K562 (cell line): ENCODE data around the gene UBE2S. TPM values are rescaled to one million over a fixed set of nuclear protein-coding genes. Genes with fewer than 3 reads are reported as not detected.

ENCODE experiments used
- ATAC-seq: fragments of 200-7000 bp; cut with Tn5 transposase; 3 replicates; pipeline ENCODE4 v1.9.1; 2020; ENCODE audit warnings: moderate library complexity
- BruUV-seq: library from RNA; stranded (reverse); fragments of 400-500 nt; replicated peaks from 2 replicates; lab custom pipeline; 2021; lab: Mats Ljungman, UMichigan
- CTCF ChIA-PET: fragments of 300-600 bp; formaldehyde crosslinking; extraction: SDS; loops from one replicate; lab custom pipeline; 2021; ENCODE audit warnings: low intra/inter-chr PET ratio; lab: Yijun Ruan, JAX
- POLR2A ChIA-PET: fragments of 300-600, 350-650 bp; sonication (Branson Sonifier 250); formaldehyde crosslinking; extraction: SDS; loops from one replicate; lab custom pipeline; 2021; ENCODE audit warnings: antibody characterized with exemption, inconsistent platforms; lab: Yijun Ruan, JAX
- DNase-seq, 4 experiments: peaks; one replicate each; pipeline versions ENCODE4 v3.0.0 to v3.0.0-alpha.2; 2011 to 2018; ENCODE audit warnings: low spot score in 3 of 4, mixed read lengths in 3 of 4; ENCODE audit errors: extremely low read depth in 1 of 4
- FAIRE-seq: peaks from 2 replicates; lab custom pipeline; 2011; peaks lifted over from hg19 to GRCh38; lab: Jason Lieb, UNC
- H2AFZ ChIP-seq: 2 replicates; pipeline ENCODE4 v1.6.0; 2011; ENCODE audit warnings: low read depth, low read length, control low read depth, inconsistent platforms
- H3K27ac ChIP-seq: fragments of 200-600 bp; 3 replicates; pipeline ENCODE4 v1.8.0; 2011; ENCODE audit warnings: low read depth, mild to moderate bottlenecking, control low read depth, inconsistent platforms, low read length, moderate library complexity, mixed read lengths; ENCODE audit errors: extremely low read depth
- H3K27me3 ChIP-seq, 2 experiments: fragments of 300-600 bp in 1 of 2; 2 replicates in 1 of 2; 3 replicates in 1 of 2; pipeline versions ENCODE4 v1.6.0 to v1.8.0; 2011; ENCODE audit warnings: inconsistent platforms in 2 of 2, low read length in 2 of 2, mild to moderate bottlenecking in 1 of 2, mixed read lengths in 1 of 2, moderate library complexity in 1 of 2; ENCODE audit not compliant: control insufficient read depth in 2 of 2, insufficient read depth in 2 of 2
- H3K36me3 ChIP-seq: fragments of 300-600 bp; 3 replicates; pipeline ENCODE4 v1.8.0; 2011; ENCODE audit warnings: mild to moderate bottlenecking, low read length, inconsistent platforms; ENCODE audit not compliant: control insufficient read depth, insufficient read depth
- H3K4me1 ChIP-seq, 2 experiments: fragments of 200-600 bp in 1 of 2; replicated peaks in 1 of 2; 2 replicates in 1 of 2; 3 replicates in 1 of 2; pipeline versions ENCODE4 v1.5.1 to v1.8.0; 2011; ENCODE audit warnings: inconsistent platforms in 2 of 2, low read length in 2 of 2, mild to moderate bottlenecking in 1 of 2, mixed read lengths in 1 of 2, moderate library complexity in 1 of 2; ENCODE audit not compliant: control insufficient read depth in 2 of 2, insufficient read depth in 2 of 2
- H3K4me2 ChIP-seq: 2 replicates; pipeline ENCODE4 v1.6.1; 2011; ENCODE audit warnings: low read length, control low read depth, inconsistent platforms, mixed read lengths; ENCODE audit not compliant: insufficient read depth
- H3K4me3 ChIP-seq: fragments of 200-600 bp; sonication (generic), shearing (Covaris generic); 2 replicates; pipeline ENCODE4 v1.5.1; 2016; ENCODE audit warnings: control low read depth, inconsistent platforms
- H3K79me2 ChIP-seq: fragments of 200-600 bp; 3 replicates; pipeline ENCODE4 v1.8.0; 2011; ENCODE audit warnings: low read length, inconsistent platforms; ENCODE audit not compliant: control insufficient read depth, insufficient read depth
- H3K9ac ChIP-seq, 2 experiments: 2 replicates each; pipeline versions ENCODE4 v1.6.0 to v1.6.1; 2011; ENCODE audit warnings: low read depth in 2 of 2, low read length in 2 of 2, control low read depth in 1 of 2, inconsistent platforms in 1 of 2, mild to moderate bottlenecking in 1 of 2, mixed read lengths in 1 of 2; ENCODE audit not compliant: insufficient read depth in 1 of 2
- H3K9me1 ChIP-seq: one replicate; pipeline ENCODE4 v1.6.0; 2011; ENCODE audit warnings: inconsistent platforms, mild to moderate bottlenecking, low read length, moderate library complexity; ENCODE audit not compliant: control insufficient read depth, insufficient read depth
- H3K9me3 ChIP-seq: replicated peaks from 2 replicates; pipeline ENCODE4 v1.5.1; 2011; ENCODE audit warnings: low read depth, low read length, inconsistent platforms; ENCODE audit not compliant: control insufficient read depth, insufficient read depth
- H4K20me1 ChIP-seq: replicated peaks from 2 replicates; pipeline ENCODE4 v1.6.1; 2011; ENCODE audit warnings: low read length, inconsistent platforms, mixed read lengths; ENCODE audit not compliant: control insufficient read depth, insufficient read depth
- CREB5 ChIP-seq: fragments of 250-450 bp; sonication (Bioruptor Pico); IDR thresholded peaks from 2 replicates; pipeline ENCODE4 v1.5.0; 2020; ENCODE audit warnings: mild to moderate bottlenecking
- FOXK1 ChIP-seq: sonication (generic); formaldehyde crosslinking; IDR thresholded peaks from 2 replicates; pipeline ENCODE4 v1.8.0; 2022; ENCODE audit warnings: missing genetic modification reagents, mild to moderate bottlenecking, borderline replicate concordance
- FOXP1 ChIP-seq: sonication (generic); formaldehyde crosslinking; IDR thresholded peaks from 2 replicates; pipeline ENCODE4 v1.8.0; 2022; ENCODE audit warnings: mild to moderate bottlenecking, missing genetic modification reagents
- KDM5B ChIP-seq: fragments of 200-600 bp; sonication (generic); IDR thresholded peaks from 2 replicates; pipeline ENCODE4 v1.6.1; 2012; ENCODE audit warnings: low read depth, mild to moderate bottlenecking, moderate library complexity, low read length, control low read depth, inconsistent platforms; ENCODE audit not compliant: insufficient replicate concordance
- KLF6 ChIP-seq: fragments of 250-450 bp; sonication (Bioruptor Pico); IDR thresholded peaks from 2 replicates; pipeline ENCODE4 v1.4.0; 2020; ENCODE audit warnings: mild to moderate bottlenecking, moderate library complexity, borderline replicate concordance
- MXI1 ChIP-seq: IDR thresholded peaks from 2 replicates; pipeline ENCODE4 v1.6.1; 2011; ENCODE audit warnings: low read depth, mild to moderate bottlenecking, improper control_type of control experiment, low read length
- NEUROD1 ChIP-seq: fragments of 150-350 bp; IDR thresholded peaks from 2 replicates; pipeline ENCODE4 v1.6.1; 2014; ENCODE audit warnings: borderline replicate concordance, low read length, low read depth; ENCODE audit not compliant: partially characterized antibody
- PREB ChIP-seq: sonication (generic); formaldehyde crosslinking; IDR thresholded peaks from 2 replicates; pipeline ENCODE4 v1.8.1; 2023; ENCODE audit warnings: mild to moderate bottlenecking, missing genetic modification reagents
- SMARCA4 ChIP-seq: fragments of 450-650 bp; IDR thresholded peaks from 2 replicates; pipeline ENCODE4 v1.6.1; 2016
- ZBTB11 ChIP-seq, 3 experiments: fragments of 200-800 bp in 1 of 3; fragments of 250-450 bp in 1 of 3; fragments of 450-650 bp in 1 of 3; sonication (Bioruptor Pico) in 1 of 3; sonication (Bioruptor generic) in 1 of 3; formaldehyde crosslinking in 1 of 3; IDR thresholded peaks; 2 replicates each; pipeline versions ENCODE4 v1.6.1 to v1.8.0; 2016 to 2022; ENCODE audit warnings: mild to moderate bottlenecking in 2 of 3, missing genetic modification characterization in 2 of 3, missing compliant biosample characterization in 1 of 3, moderate library complexity in 1 of 3
- ZBTB17 ChIP-seq: fragments of 450-650 bp; formaldehyde crosslinking; IDR thresholded peaks from 2 replicates; pipeline ENCODE4 v1.4.0; 2020; ENCODE audit warnings: mild to moderate bottlenecking
- ZBTB8A ChIP-seq: fragments of 450-650 bp; IDR thresholded peaks from 2 replicates; pipeline ENCODE4 v1.6.1; 2018; ENCODE audit warnings: mild to moderate bottlenecking, moderate library complexity; ENCODE audit not compliant: partially characterized antibody
- ZFX ChIP-seq: sonication (generic); formaldehyde crosslinking; IDR thresholded peaks from 2 replicates; pipeline ENCODE4 v1.8.0; 2022; ENCODE audit warnings: mild to moderate bottlenecking, missing genetic modification reagents, moderate library complexity
- ZNF23 ChIP-seq: fragments of 250-450 bp; sonication (Bioruptor Pico); IDR thresholded peaks from 2 replicates; pipeline ENCODE4 v1.4.0; 2020; ENCODE audit warnings: mild to moderate bottlenecking
- ZNF282 ChIP-seq: sonication (generic); formaldehyde crosslinking; IDR thresholded peaks from 2 replicates; pipeline ENCODE4 v1.8.1; 2023; ENCODE audit warnings: missing genetic modification reagents
- WGBS: fragments of 100-300 bp; shearing (Covaris generic); methylation state at CpG from one replicate; pipeline ENCODE4 v1.1.6; 2016; ENCODE audit warnings: low coverage, mixed read lengths; ENCODE audit not compliant: insufficient coverage; ENCODE audit errors: missing lambda C conversion rate; 5-methylcytosine and 5-hydroxymethylcytosine counted together
- in situ Hi-C: fragments of 300-500 bp; cut with MboI; formaldehyde crosslinking; loops from 4 replicates; pipeline ENCODE4 v1.15.0; 2018; ENCODE audit warnings: inconsistent platforms, mixed read lengths
- intact Hi-C: fragments of 100-400 bp; cut with micrococcal nuclease; formaldehyde crosslinking; loops from 2 replicates; pipeline ENCODE4 v1.14.2; 2022
- polyA plus RNA-seq, 8 experiments: library from polyadenylated mRNA; depleted of rRNA in 4 of 8; stranded (reverse) in 5 of 8; unstranded in 3 of 8; fragments of >200 nt; fragmentation: Nextera tagmentation in 2 of 8; fragmentation: Illumina TruSeq in 1 of 8; extraction: Ambion mirVana in 2 of 8; extraction: Trizol in 1 of 8; gene quantifications; 2 replicates each; pipeline versions ENCODE4 v1.2.1 to v1.2.3, GENCODE V29; 2011 to 2014; ENCODE audit warnings: inconsistent platforms in 1 of 8, missing spikeins in 1 of 8
- total RNA-seq, 7 experiments: library from RNA; depleted of rRNA in 6 of 7; stranded (reverse); fragments of >200 nt in 6 of 7; fragmentation: Illumina TruSeq in 2 of 7; extraction: Trizol in 2 of 7; gene quantifications; 2 replicates each; pipeline versions ENCODE4 v1.2.1 to v1.2.3, GENCODE V29; 2011 to 2021; ENCODE audit warnings: low replicate concordance in 1 of 7

The UBE2S gene
- total and polyA plus RNA-seq, 9 of the 15 experiments (the other 6 are each of a cell fraction or from before 2014, with no cell fraction given), result 1.5 to 1,305 (median 157) TPM

GRCh38 chr19:55353356-55353802 lies 54.2 kb downstream of the UBE2S start:
- 5% methylated on average over 24 of the region's 24 CpGs for WGBS
- FAIRE-seq (peak; percentile 60), ATAC-seq (no peak), DNase-seq (no peak)
- Histone ChIP-seq H3K9me3 (no peaks in the 10 kb centered on the region), H2AFZ (peak overlapping the region; percentile 88), H3K9ac (peak overlapping the region; percentile 50 to 92), H3K4me3 (peak overlapping the region; percentile 64), H3K9me1 (peaks cover 5% of the 10 kb centered on the region), H3K4me1 (peaks cover 4 to 48% of the 10 kb centered on the region in 2 experiments; a peak in 4 of 5 replicates), H3K4me2 (peak overlapping the region; percentile 85), H3K79me2 (no peaks in the 10 kb centered on the region), H3K27ac (peak overlapping the region; percentile 49; the same call in 2 of the 3 replicates), H4K20me1 (peaks cover 6% of the 10 kb centered on the region), H3K36me3 (peaks cover 6% of the 10 kb centered on the region; the same call in 1 of the 3 replicates), H3K27me3 (peaks cover 9 to 21% of the 10 kb centered on the region in 2 experiments; a peak in 4 of 5 replicates)
- BruUV-seq, result no TSS peak
- ChIA-PET POLR2A (interaction anchor here (0.9 to 2.4 kb wide), 5 partner anchors 13 to 137 kb away, joined by 3 to 11 read pairs (median 5); partner anchors contain the start of genes KMT5C and UBE2S), CTCF (no interaction called here)
- in situ Hi-C loops, result no loop called here
- intact Hi-C loops, result no loop called here
- TF ChIP-seq KDM5B (peak; percentile 22), ZNF23 (no peak), MXI1 (no peak), ZBTB11 (CRISPR knock-in tag; IDR thresholded peaks at IDR 0.05) (no peak), SMARCA4 (no peak), KLF6 (no peak), ZNF282 (no peak), FOXP1 (CRISPR knock-in tag) (no peak; the same call in 1 of the 2 replicates), FOXK1 (no peak), CREB5 (CRISPR knock-in tag) (no peak), ZBTB17 (CRISPR knock-in tag) (no peak), PREB (CRISPR knock-in tag) (no peak), NEUROD1 (no peak), ZFX (CRISPR knock-in tag) (0 out of 2 replicates have a peak, but pooled peaks have one; percentile 18), ZBTB8A (no peak)
